ENCODE measurements around the gene TWIST2. TPM values are rescaled to one million over a fixed set of nuclear protein-coding genes. Genes with fewer than 3 reads are reported as not detected.

Gene TWIST2
- polyA plus RNA-seq, 1 donor from 2014 or later: not detected

DNA sequence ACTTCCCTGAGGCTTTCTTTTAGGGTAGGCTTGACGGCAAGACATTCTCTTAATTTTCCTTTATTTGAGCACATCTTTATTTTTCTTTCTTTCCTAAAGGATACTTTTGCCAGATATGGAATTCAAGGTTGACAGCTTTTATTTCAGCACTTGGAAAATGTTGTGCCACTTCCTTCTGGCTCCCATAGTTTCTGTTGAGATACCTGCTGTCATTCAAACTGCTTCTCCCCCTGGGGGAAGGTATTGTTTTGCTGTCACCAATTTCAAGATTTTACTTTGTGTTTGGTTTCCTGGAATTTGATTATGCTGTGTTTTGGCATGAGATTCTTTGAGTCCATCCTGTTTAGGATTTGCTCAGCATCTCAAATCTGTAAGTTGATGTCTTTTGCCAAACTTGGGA, 39.1 kb upstream of the TWIST2 start:
- Histone ChIP-seq H3K4me2 (ENCODE audit: low read length) (no peak overlapping the region), H3K9me2 (ENCODE audit: insufficient read depth, low read length) (no peaks in the 10 kb centered on the region), H3K9me3 (ENCODE audit: low read length) (peaks cover 8% of the 10 kb centered on the region), H2AFZ (ENCODE audit: low read depth, low read length) (no peak overlapping the region), H4K20me1 (ENCODE audit: insufficient read depth) (no peaks in the 10 kb centered on the region), H3K36me3 (ENCODE audit: insufficient read depth, low read length) (no peaks in the 10 kb centered on the region), H3K79me2 (replicated peaks; ENCODE audit: insufficient read depth, low read length) (no peaks in the 10 kb centered on the region), H3K27ac (ENCODE audit: low read length) (no peak overlapping the region), H3K4me3 (ENCODE audit: low read length) (no peak overlapping the region), H3K27me3 (ENCODE audit: insufficient read depth, low read depth, low read length) (no peaks in the 10 kb centered on the region), H3F3A (ENCODE audit: insufficient read depth, low read length, poor library complexity, severe bottlenecking) (no peaks in the 10 kb centered on the region), H3K9ac (ENCODE audit: low read length) (no peak overlapping the region)
- TF ChIP-seq EZH2 (IDR thresholded peaks at IDR 0.05; ENCODE audit: borderline replicate concordance, insufficient read depth, low read length, poor library complexity, severe bottlenecking) (no peak), MXI1 (conservative IDR thresholded peaks at IDR 0.05; ENCODE audit: poor library complexity, severe bottlenecking) (no peak), POLR2AphosphoS5 (IDR thresholded peaks at IDR 0.05) (no peak), RAD21 (conservative IDR thresholded peaks at IDR 0.05) (no peak), SMC3 (conservative IDR thresholded peaks at IDR 0.05; ENCODE audit: poor library complexity) (no peak), TAF1 (IDR thresholded peaks at IDR 0.05; ENCODE audit: low read depth) (no peak), EP300 (conservative IDR thresholded peaks at IDR 0.05; ENCODE audit: poor library complexity, severe bottlenecking) (no peak)
- TF ChIP-seq, protein P1, sequence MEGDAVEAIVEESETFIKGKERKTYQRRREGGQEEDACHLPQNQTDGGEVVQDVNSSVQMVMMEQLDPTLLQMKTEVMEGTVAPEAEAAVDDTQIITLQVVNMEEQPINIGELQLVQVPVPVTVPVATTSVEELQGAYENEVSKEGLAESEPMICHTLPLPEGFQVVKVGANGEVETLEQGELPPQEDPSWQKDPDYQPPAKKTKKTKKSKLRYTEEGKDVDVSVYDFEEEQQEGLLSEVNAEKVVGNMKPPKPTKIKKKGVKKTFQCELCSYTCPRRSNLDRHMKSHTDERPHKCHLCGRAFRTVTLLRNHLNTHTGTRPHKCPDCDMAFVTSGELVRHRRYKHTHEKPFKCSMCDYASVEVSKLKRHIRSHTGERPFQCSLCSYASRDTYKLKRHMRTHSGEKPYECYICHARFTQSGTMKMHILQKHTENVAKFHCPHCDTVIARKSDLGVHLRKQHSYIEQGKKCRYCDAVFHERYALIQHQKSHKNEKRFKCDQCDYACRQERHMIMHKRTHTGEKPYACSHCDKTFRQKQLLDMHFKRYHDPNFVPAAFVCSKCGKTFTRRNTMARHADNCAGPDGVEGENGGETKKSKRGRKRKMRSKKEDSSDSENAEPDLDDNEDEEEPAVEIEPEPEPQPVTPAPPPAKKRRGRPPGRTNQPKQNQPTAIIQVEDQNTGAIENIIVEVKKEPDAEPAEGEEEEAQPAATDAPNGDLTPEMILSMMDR (IDR thresholded peaks at IDR 0.05; ENCODE audit: poor library complexity, severe bottlenecking): no peak
- TF ChIP-seq, protein P2, sequence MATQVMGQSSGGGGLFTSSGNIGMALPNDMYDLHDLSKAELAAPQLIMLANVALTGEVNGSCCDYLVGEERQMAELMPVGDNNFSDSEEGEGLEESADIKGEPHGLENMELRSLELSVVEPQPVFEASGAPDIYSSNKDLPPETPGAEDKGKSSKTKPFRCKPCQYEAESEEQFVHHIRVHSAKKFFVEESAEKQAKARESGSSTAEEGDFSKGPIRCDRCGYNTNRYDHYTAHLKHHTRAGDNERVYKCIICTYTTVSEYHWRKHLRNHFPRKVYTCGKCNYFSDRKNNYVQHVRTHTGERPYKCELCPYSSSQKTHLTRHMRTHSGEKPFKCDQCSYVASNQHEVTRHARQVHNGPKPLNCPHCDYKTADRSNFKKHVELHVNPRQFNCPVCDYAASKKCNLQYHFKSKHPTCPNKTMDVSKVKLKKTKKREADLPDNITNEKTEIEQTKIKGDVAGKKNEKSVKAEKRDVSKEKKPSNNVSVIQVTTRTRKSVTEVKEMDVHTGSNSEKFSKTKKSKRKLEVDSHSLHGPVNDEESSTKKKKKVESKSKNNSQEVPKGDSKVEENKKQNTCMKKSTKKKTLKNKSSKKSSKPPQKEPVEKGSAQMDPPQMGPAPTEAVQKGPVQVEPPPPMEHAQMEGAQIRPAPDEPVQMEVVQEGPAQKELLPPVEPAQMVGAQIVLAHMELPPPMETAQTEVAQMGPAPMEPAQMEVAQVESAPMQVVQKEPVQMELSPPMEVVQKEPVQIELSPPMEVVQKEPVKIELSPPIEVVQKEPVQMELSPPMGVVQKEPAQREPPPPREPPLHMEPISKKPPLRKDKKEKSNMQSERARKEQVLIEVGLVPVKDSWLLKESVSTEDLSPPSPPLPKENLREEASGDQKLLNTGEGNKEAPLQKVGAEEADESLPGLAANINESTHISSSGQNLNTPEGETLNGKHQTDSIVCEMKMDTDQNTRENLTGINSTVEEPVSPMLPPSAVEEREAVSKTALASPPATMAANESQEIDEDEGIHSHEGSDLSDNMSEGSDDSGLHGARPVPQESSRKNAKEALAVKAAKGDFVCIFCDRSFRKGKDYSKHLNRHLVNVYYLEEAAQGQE (IDR thresholded peaks at IDR 0.05; ENCODE audit: borderline replicate concordance): no peak

DNA sequence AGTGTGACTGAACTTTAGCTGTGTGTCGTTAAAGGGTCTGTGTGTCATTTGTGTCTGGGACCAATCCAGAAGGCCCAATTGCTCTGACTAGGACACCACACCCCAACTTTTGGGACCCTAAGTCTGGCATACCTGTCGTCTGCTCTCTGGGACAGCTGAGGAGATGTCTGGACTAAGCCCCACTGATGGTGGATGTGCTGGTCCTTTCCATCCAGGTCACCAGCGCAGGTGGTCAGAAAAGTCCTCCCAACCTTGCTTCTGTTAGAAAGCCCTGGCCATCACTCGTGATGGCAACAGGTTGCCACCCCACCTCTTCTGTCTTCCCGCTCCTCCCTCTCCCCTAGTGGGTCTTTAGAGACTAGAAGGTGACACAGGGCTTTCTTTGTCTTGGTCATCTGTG, 37.6 kb upstream of the TWIST2 start:
- no peak overlapping the region for H3K4me3 ChIP-seq (ENCODE audit: low read length)
- H3K27ac ChIP-seq (ENCODE audit: low read length): no peak overlapping the region
- no peak overlapping the region for H3K4me2 ChIP-seq (ENCODE audit: low read length)
- no peak for TF ChIP-seq SMC3 (conservative IDR thresholded peaks at IDR 0.05; ENCODE audit: poor library complexity)
- TF ChIP-seq RAD21 (conservative IDR thresholded peaks at IDR 0.05): no peak
- no peak for TF ChIP-seq EZH2 (IDR thresholded peaks at IDR 0.05; ENCODE audit: borderline replicate concordance, insufficient read depth, low read length, poor library complexity, severe bottlenecking)
- no peak for TF ChIP-seq EP300 (conservative IDR thresholded peaks at IDR 0.05; ENCODE audit: poor library complexity, severe bottlenecking)
- TF ChIP-seq, protein P1 (IDR thresholded peaks at IDR 0.05; ENCODE audit: poor library complexity, severe bottlenecking): no peak
- H3K79me2 ChIP-seq (replicated peaks; ENCODE audit: insufficient read depth, low read length): no peaks in the 10 kb centered on the region
- no peaks in the 10 kb centered on the region for H3K9me2 ChIP-seq (ENCODE audit: insufficient read depth, low read length)
- no peak overlapping the region for H2AFZ ChIP-seq (ENCODE audit: low read depth, low read length)
- H3F3A ChIP-seq (ENCODE audit: insufficient read depth, low read length, poor library complexity, severe bottlenecking): no peaks in the 10 kb centered on the region
- no peaks in the 10 kb centered on the region for H3K27me3 ChIP-seq (ENCODE audit: insufficient read depth, low read depth, low read length)
- H3K9me3 ChIP-seq (ENCODE audit: low read length): peaks cover 8% of the 10 kb centered on the region
- no peak overlapping the region for H3K9ac ChIP-seq (ENCODE audit: low read length)
- H3K36me3 ChIP-seq (ENCODE audit: insufficient read depth, low read length): no peaks in the 10 kb centered on the region
- H4K20me1 ChIP-seq (ENCODE audit: insufficient read depth): no peaks in the 10 kb centered on the region

Data from neural cell (in vitro differentiated cells).